Measurements from ENCODE around the gene EFCAB6.
A peak's percentile ranks its signal among the peaks of the same experiment; 100 is the strongest.

Gene EFCAB6

GRCh38 chr22:43491177-43491576 lies 320.9 kb downstream of the EFCAB6 start:
- peak overlapping the region; percentile 56 for H3K14ac ChIP-seq (ENCODE audit: low read length)

GRCh38 chr22:43490311-43490710 lies 321.8 kb downstream of the EFCAB6 start:
- Histone ChIP-seq H3K23ac (ENCODE audit: low read depth, low read length, poor library complexity) (no peak overlapping the region), H2BK120ac (ENCODE audit: low read depth, low read length) (no peak overlapping the region), H3K14ac (ENCODE audit: low read length) (no peak overlapping the region), H3K18ac (ENCODE audit: low read length) (no peak overlapping the region), H3K27me3 (ENCODE audit: control insufficient read depth in 3 of 3, insufficient read depth in 3 of 3, low read depth in 1 of 3, low read length in 3 of 3) (peaks cover 0 to 7% (median 0%) of the 10 kb centered on the region in 3 experiments), H4K8ac (ENCODE audit: low read depth, low read length) (no peak overlapping the region), H2BK12ac (ENCODE audit: low read length) (no peak overlapping the region), H3K27ac (replicated peaks; ENCODE audit: low read length) (no peak overlapping the region), H3K9me3 (replicated peaks in 1 of 2; ENCODE audit: control insufficient read depth in 2 of 2, insufficient read depth in 1 of 2, low read depth in 1 of 2, low read length in 2 of 2) (peaks cover 0 to 5% of the 10 kb centered on the region in 2 donors), H3K9ac (ENCODE audit: low read depth, low read length, poor library complexity) (no peak overlapping the region), H3K4me3 (ENCODE audit: low read length in 2 of 2) (no peak overlapping the region), H3K4me1 (ENCODE audit: control insufficient read depth in 2 of 2, insufficient read depth in 1 of 2, low read depth in 1 of 2, low read length in 2 of 2) (peaks cover 0 to 14% of the 10 kb centered on the region in 2 donors), H3K36me3 (replicated peaks in 1 of 2; ENCODE audit: control insufficient read depth in 2 of 2, insufficient read depth in 2 of 2, low read length in 2 of 2) (peaks cover 0 to 6% of the 10 kb centered on the region in 2 donors), H3K4me2 (ENCODE audit: insufficient read depth, low read length, poor library complexity, severe bottlenecking) (no peak overlapping the region), H2AK5ac (ENCODE audit: low read depth, low read length) (no peak overlapping the region), H2BK15ac (ENCODE audit: low read length) (no peak overlapping the region), H2BK5ac (ENCODE audit: low read length) (no peak overlapping the region), H2AFZ (ENCODE audit: low read length) (no peak overlapping the region), H3K79me1 (ENCODE audit: low read depth, low read length) (peaks cover 10% of the 10 kb centered on the region), H3K4ac (ENCODE audit: low read length) (no peak overlapping the region), H4K91ac (ENCODE audit: low read depth, low read length, poor library complexity) (no peak overlapping the region)
- WGBS, 2 donors (ENCODE audit: extremely low coverage in 2 of 2, insufficient read length in 2 of 2, insufficient replicate concordance in 1 of 2) = no CpG with 5 or more reads among the region's 7 CpGs
- no peak for DNase-seq (ENCODE audit: low spot score)

More at GRCh38 chr22:43491177-43491576, 320.9 kb downstream of the EFCAB6 start:
- Histone ChIP-seq H2BK12ac (ENCODE audit: low read length) (no peak overlapping the region), H4K8ac (ENCODE audit: low read depth, low read length) (peak overlapping the region; percentile 65), H3K9me3 (replicated peaks in 1 of 2; ENCODE audit: control insufficient read depth in 2 of 2, insufficient read depth in 1 of 2, low read depth in 1 of 2, low read length in 2 of 2) (peaks cover 0 to 3% of the 10 kb centered on the region in 2 donors), H3K27me3 (ENCODE audit: control insufficient read depth in 3 of 3, insufficient read depth in 3 of 3, low read depth in 1 of 3, low read length in 3 of 3) (peaks cover 0 to 7% (median 0%) of the 10 kb centered on the region in 3 experiments), H2AK5ac (ENCODE audit: low read depth, low read length) (no peak overlapping the region), H2AFZ (ENCODE audit: low read length) (no peak overlapping the region), H4K91ac (ENCODE audit: low read depth, low read length, poor library complexity) (no peak overlapping the region), H3K4me1 (ENCODE audit: control insufficient read depth in 2 of 2, insufficient read depth in 1 of 2, low read depth in 1 of 2, low read length in 2 of 2) (peaks cover 0 to 14% of the 10 kb centered on the region in 2 donors), H3K23ac (ENCODE audit: low read depth, low read length, poor library complexity) (no peak overlapping the region), H3K36me3 (replicated peaks in 1 of 2; ENCODE audit: control insufficient read depth in 2 of 2, insufficient read depth in 2 of 2, low read length in 2 of 2) (no peaks in the 10 kb centered on the region), H3K9ac (ENCODE audit: low read depth, low read length, poor library complexity) (no peak overlapping the region), H3K4ac (ENCODE audit: low read length) (no peak overlapping the region), H3K4me2 (ENCODE audit: insufficient read depth, low read length, poor library complexity, severe bottlenecking) (no peak overlapping the region), H3K27ac (replicated peaks; ENCODE audit: low read length) (no peak overlapping the region), H2BK120ac (ENCODE audit: low read depth, low read length) (no peak overlapping the region), H3K18ac (ENCODE audit: low read length) (no peak overlapping the region), H3K79me1 (ENCODE audit: low read depth, low read length) (peaks cover 10% of the 10 kb centered on the region), H2BK15ac (ENCODE audit: low read length) (no peak overlapping the region), H2BK5ac (ENCODE audit: low read length) (no peak overlapping the region), H3K4me3 (ENCODE audit: low read length in 2 of 2) (no peak overlapping the region)
- WGBS, 2 donors (ENCODE audit: extremely low coverage in 2 of 2, insufficient read length in 2 of 2, insufficient replicate concordance in 1 of 2) = 88% methylated on average over 1 of the region's 3 CpGs; no CpG with 5 or more reads in 1 of the 2 donors
- DNase-seq (ENCODE audit: low spot score) = no peak

GRCh38 chr22:43488937-43489336 lies 323.2 kb downstream of the EFCAB6 start:
- Histone ChIP-seq H3K36me3 (replicated peaks in 1 of 2; ENCODE audit: control insufficient read depth in 2 of 2, insufficient read depth in 2 of 2, low read length in 2 of 2) (peaks cover 0 to 12% of the 10 kb centered on the region in 2 donors), H2AFZ (ENCODE audit: low read length) (no peak overlapping the region), H3K27me3 (ENCODE audit: control insufficient read depth in 3 of 3, insufficient read depth in 3 of 3, low read depth in 1 of 3, low read length in 3 of 3) (peaks cover 0 to 7% (median 0%) of the 10 kb centered on the region in 3 experiments), H4K91ac (ENCODE audit: low read depth, low read length, poor library complexity) (no peak overlapping the region), H2BK120ac (ENCODE audit: low read depth, low read length) (no peak overlapping the region), H3K9me3 (replicated peaks in 1 of 2; ENCODE audit: control insufficient read depth in 2 of 2, insufficient read depth in 1 of 2, low read depth in 1 of 2, low read length in 2 of 2) (peaks cover 0 to 4% of the 10 kb centered on the region in 2 donors), H2BK12ac (ENCODE audit: low read length) (no peak overlapping the region), H4K8ac (ENCODE audit: low read depth, low read length) (peak overlapping the region; percentile 74), H3K23ac (ENCODE audit: low read depth, low read length, poor library complexity) (peak overlapping the region; percentile 50), H3K79me1 (ENCODE audit: low read depth, low read length) (peaks cover 10% of the 10 kb centered on the region), H2BK5ac (ENCODE audit: low read length) (peak overlapping the region; percentile 75), H3K4me3 (ENCODE audit: low read length in 2 of 2) (peak overlapping the region in 1 of 2 donors; percentile 31), H3K18ac (ENCODE audit: low read length) (peak overlapping the region; percentile 81), H3K4me1 (ENCODE audit: control insufficient read depth in 2 of 2, insufficient read depth in 1 of 2, low read depth in 1 of 2, low read length in 2 of 2) (peaks cover 0 to 14% of the 10 kb centered on the region in 2 donors), H3K4me2 (ENCODE audit: insufficient read depth, low read length, poor library complexity, severe bottlenecking) (no peak overlapping the region), H3K9ac (ENCODE audit: low read depth, low read length, poor library complexity) (peak overlapping the region; percentile 35), H3K4ac (ENCODE audit: low read length) (peak overlapping the region; percentile 87), H3K14ac (ENCODE audit: low read length) (peak overlapping the region; percentile 58), H3K27ac (replicated peaks; ENCODE audit: low read length) (no peak overlapping the region), H2AK5ac (ENCODE audit: low read depth, low read length) (peak overlapping the region; percentile 85), H2BK15ac (ENCODE audit: low read length) (peak overlapping the region; percentile 40)
- no peak for DNase-seq (ENCODE audit: low spot score)
- WGBS, 2 donors (ENCODE audit: extremely low coverage in 2 of 2, insufficient read length in 2 of 2, insufficient replicate concordance in 1 of 2) = no CpG with 5 or more reads among the region's 10 CpGs

- peak overlapping the region; percentile 98 for H3K14ac ChIP-seq (ENCODE audit: low read length)
- H2BK5ac ChIP-seq (ENCODE audit: low read length) = peak overlapping the region; percentile 75
- no peak overlapping the region for H2BK120ac ChIP-seq (ENCODE audit: low read depth, low read length)
- peak overlapping the region; percentile 81 for H3K18ac ChIP-seq (ENCODE audit: low read length)
- H4K91ac ChIP-seq (ENCODE audit: low read depth, low read length, poor library complexity) = no peak overlapping the region
- H3K4me3 ChIP-seq (ENCODE audit: low read length in 2 of 2) = no peak overlapping the region
- H3K23ac ChIP-seq (ENCODE audit: low read depth, low read length, poor library complexity) = no peak overlapping the region
- H3K27ac ChIP-seq (replicated peaks; ENCODE audit: low read length) = no peak overlapping the region
- H4K8ac ChIP-seq (ENCODE audit: low read depth, low read length) = peak overlapping the region; percentile 58
- H2BK12ac ChIP-seq (ENCODE audit: low read length) = no peak overlapping the region
- H2BK15ac ChIP-seq (ENCODE audit: low read length) = peak overlapping the region; percentile 40
- peaks cover 0 to 7% (median 0%) of the 10 kb centered on the region in 3 experiments for H3K27me3 ChIP-seq (ENCODE audit: control insufficient read depth in 3 of 3, insufficient read depth in 3 of 3, low read depth in 1 of 3, low read length in 3 of 3)
- peaks cover 0 to 12% of the 10 kb centered on the region in 2 donors for H3K36me3 ChIP-seq (replicated peaks in 1 of 2; ENCODE audit: control insufficient read depth in 2 of 2, insufficient read depth in 2 of 2, low read length in 2 of 2)
- peaks cover 0 to 14% of the 10 kb centered on the region in 2 donors for H3K4me1 ChIP-seq (ENCODE audit: control insufficient read depth in 2 of 2, insufficient read depth in 1 of 2, low read depth in 1 of 2, low read length in 2 of 2)
- H2AFZ ChIP-seq (ENCODE audit: low read length) = no peak overlapping the region
- H3K79me1 ChIP-seq (ENCODE audit: low read depth, low read length) = peaks cover 10% of the 10 kb centered on the region
- peaks cover 0 to 2% of the 10 kb centered on the region in 2 donors for H3K9me3 ChIP-seq (replicated peaks in 1 of 2; ENCODE audit: control insufficient read depth in 2 of 2, insufficient read depth in 1 of 2, low read depth in 1 of 2, low read length in 2 of 2)
- H3K4me2 ChIP-seq (ENCODE audit: insufficient read depth, low read length, poor library complexity, severe bottlenecking) = no peak overlapping the region
- peak overlapping the region; percentile 85 for H2AK5ac ChIP-seq (ENCODE audit: low read depth, low read length)
- DNase-seq (ENCODE audit: low spot score) = no peak
- H3K9ac ChIP-seq (ENCODE audit: low read depth, low read length, poor library complexity) = peak overlapping the region; percentile 83
- WGBS, 2 donors (ENCODE audit: extremely low coverage in 2 of 2, insufficient read length in 2 of 2, insufficient replicate concordance in 1 of 2) = no CpG with 5 or more reads among the region's 26 CpGs
- H3K4ac ChIP-seq (ENCODE audit: low read length) = peak overlapping the region; percentile 87
Observed at GRCh38 chr22:43488031-43488866, 323.9 kb downstream of the EFCAB6 start.

Data from neuronal stem cell (in vitro differentiated cells).